Activated naive CD8-positive, alpha-beta T cell treated with anti-CD3 and anti-CD28 coated beads for 36 hours (primary cell): Measurements from ENCODE around the gene ACTBL2. TPM values are rescaled to one million over a fixed set of nuclear protein-coding genes. Genes with fewer than 3 reads are reported as not detected.
"Not testable (repeated sequence)": the region's sequence is repeated elsewhere in the genome, so short reads cannot be mapped to it uniquely, and the experiment has no call there.

Experiments
- DNase-seq: peaks from one replicate; pipeline ENCODE4 v3.0.0; 2021
- H3K27ac Mint-ChIP-seq: one replicate; pipeline ENCODE4 v1.8.0; 2022; ENCODE audit warnings: mild to moderate bottlenecking, moderate library complexity, mixed read lengths
- H3K27me3 Mint-ChIP-seq: one replicate; pipeline ENCODE4 v1.8.0; 2022; ENCODE audit warnings: mild to moderate bottlenecking, mixed read lengths
- H3K36me3 Mint-ChIP-seq: one replicate; pipeline ENCODE4 v1.8.0; 2021; ENCODE audit warnings: mild to moderate bottlenecking, mixed read lengths
- H3K4me1 Mint-ChIP-seq: one replicate; pipeline ENCODE4 v1.8.0; 2021; ENCODE audit warnings: mixed read lengths
- H3K4me3 Mint-ChIP-seq: one replicate; pipeline ENCODE4 v1.8.0; 2022; ENCODE audit warnings: mild to moderate bottlenecking, moderate library complexity, mixed read lengths
- H3K9me3 Mint-ChIP-seq: one replicate; pipeline ENCODE4 v1.8.0; 2022; ENCODE audit warnings: mixed read lengths
- total RNA-seq, 2 experiments: library from RNA; stranded (reverse); gene quantifications; one replicate each; pipeline ENCODE4 v1.2.3, GENCODE V29; 2021

Gene ACTBL2
- total RNA-seq, 2 experiments from 2014 or later: not detected

- DNase-seq: no peak
- no peak overlapping the region for H3K4me3 Mint-ChIP-seq
- H3K36me3 Mint-ChIP-seq: no peaks in the 10 kb centered on the region
- peaks cover 1% of the 10 kb centered on the region for H3K9me3 Mint-ChIP-seq
- H3K27me3 Mint-ChIP-seq: peaks cover 6% of the 10 kb centered on the region
- no peaks in the 10 kb centered on the region for H3K4me1 Mint-ChIP-seq
- H3K27ac Mint-ChIP-seq: no peak overlapping the region
Measured at GRCh38 chr5:57468481-57469163, 14.0 kb downstream of the ACTBL2 start.

- Mint-ChIP-seq H3K27ac (no peak overlapping the region), H3K36me3 (no peaks in the 10 kb centered on the region), H3K4me3 (no peak overlapping the region), H3K4me1 (no peaks in the 10 kb centered on the region), H3K27me3 (peaks cover 6% of the 10 kb centered on the region), H3K9me3 (peaks cover 1% of the 10 kb centered on the region)
- DNase-seq: no peak
Measured at GRCh38 chr5:57466544-57466943, 16.1 kb downstream of the ACTBL2 start.

- H3K9me3 Mint-ChIP-seq, H3K36me3 Mint-ChIP-seq, H3K27me3 Mint-ChIP-seq, H3K4me3 Mint-ChIP-seq, DNase-seq, H3K27ac Mint-ChIP-seq, H3K4me1 Mint-ChIP-seq: not testable (repeated sequence)
Measured at GRCh38 chr5:57460056-57460455, 22.6 kb downstream of the ACTBL2 start.

- no peaks in the 10 kb centered on the region for H3K4me1 Mint-ChIP-seq
- H3K9me3 Mint-ChIP-seq: no peaks in the 10 kb centered on the region
- H3K36me3 Mint-ChIP-seq: no peaks in the 10 kb centered on the region
- H3K27me3 Mint-ChIP-seq: no peaks in the 10 kb centered on the region
- H3K4me3 Mint-ChIP-seq: no peak overlapping the region
- DNase-seq: no peak
- no peak overlapping the region for H3K27ac Mint-ChIP-seq
Measured at GRCh38 chr5:57458443-57458842, 24.2 kb downstream of the ACTBL2 start.

GRCh38 chr5:57456531-57457135, 26.0 kb downstream of the ACTBL2 start:
- Mint-ChIP-seq H3K27me3 (no peaks in the 10 kb centered on the region), H3K4me3 (no peak overlapping the region), H3K4me1 (peaks cover 3% of the 10 kb centered on the region), H3K27ac (no peak overlapping the region), H3K36me3 (no peaks in the 10 kb centered on the region), H3K9me3 (no peaks in the 10 kb centered on the region)
- DNase-seq: no peak

GRCh38 chr5:57455511-57456455, 26.8 kb downstream of the ACTBL2 start:
- Mint-ChIP-seq H3K4me3 (no peak overlapping the region), H3K9me3 (no peaks in the 10 kb centered on the region)

GRCh38 chr5:57454896-57455295, 27.7 kb downstream of the ACTBL2 start:
- Mint-ChIP-seq H3K4me1 (peaks cover 7% of the 10 kb centered on the region), H3K36me3 (no peaks in the 10 kb centered on the region), H3K27me3 (no peaks in the 10 kb centered on the region), H3K4me3 (no peak overlapping the region), H3K27ac (no peak overlapping the region), H3K9me3 (no peaks in the 10 kb centered on the region)
- DNase-seq: no peak

More at GRCh38 chr5:57455511-57456455, 26.8 kb downstream of the ACTBL2 start:
- Mint-ChIP-seq H3K36me3 (no peaks in the 10 kb centered on the region), H3K27ac (no peak overlapping the region), H3K27me3 (no peaks in the 10 kb centered on the region), H3K4me1 (peaks cover 7% of the 10 kb centered on the region)
- no peak for DNase-seq

- Mint-ChIP-seq H3K27me3 (no peaks in the 10 kb centered on the region), H3K27ac (no peak overlapping the region), H3K4me1 (peaks cover 7% of the 10 kb centered on the region), H3K4me3 (no peak overlapping the region), H3K9me3 (no peaks in the 10 kb centered on the region), H3K36me3 (no peaks in the 10 kb centered on the region)
- DNase-seq: no peak
Measured at GRCh38 chr5:57453728-57454127, 28.9 kb downstream of the ACTBL2 start.

GRCh38 chr5:57452885-57453284, 29.7 kb downstream of the ACTBL2 start:
- H3K4me1 Mint-ChIP-seq: peaks cover 7% of the 10 kb centered on the region
- no peak for DNase-seq
- no peak overlapping the region for H3K4me3 Mint-ChIP-seq
- H3K27me3 Mint-ChIP-seq: no peaks in the 10 kb centered on the region
- no peaks in the 10 kb centered on the region for H3K9me3 Mint-ChIP-seq
- no peaks in the 10 kb centered on the region for H3K36me3 Mint-ChIP-seq
- H3K27ac Mint-ChIP-seq: no peak overlapping the region

- no peak overlapping the region for H3K4me3 Mint-ChIP-seq
- H3K27ac Mint-ChIP-seq: no peak overlapping the region
- no peaks in the 10 kb centered on the region for H3K36me3 Mint-ChIP-seq
- H3K27me3 Mint-ChIP-seq: no peaks in the 10 kb centered on the region
- peaks cover 7% of the 10 kb centered on the region for H3K4me1 Mint-ChIP-seq
- no peak for DNase-seq
- no peaks in the 10 kb centered on the region for H3K9me3 Mint-ChIP-seq
Measured at GRCh38 chr5:57450991-57451876, 31.4 kb downstream of the ACTBL2 start.

- H3K27ac Mint-ChIP-seq: no peak overlapping the region
- no peaks in the 10 kb centered on the region for H3K36me3 Mint-ChIP-seq
- H3K9me3 Mint-ChIP-seq: no peaks in the 10 kb centered on the region
- no peak overlapping the region for H3K4me3 Mint-ChIP-seq
- DNase-seq: no peak
- peaks cover 7% of the 10 kb centered on the region for H3K4me1 Mint-ChIP-seq
- peaks cover 4% of the 10 kb centered on the region for H3K27me3 Mint-ChIP-seq
Measured at GRCh38 chr5:57448751-57449150, 33.9 kb downstream of the ACTBL2 start.

- H3K36me3 Mint-ChIP-seq: no peaks in the 10 kb centered on the region
- no peaks in the 10 kb centered on the region for H3K9me3 Mint-ChIP-seq
- no peak for DNase-seq
- H3K4me1 Mint-ChIP-seq: peaks cover 7% of the 10 kb centered on the region
- H3K4me3 Mint-ChIP-seq: no peak overlapping the region
- H3K27ac Mint-ChIP-seq: no peak overlapping the region
- peaks cover 7% of the 10 kb centered on the region for H3K27me3 Mint-ChIP-seq
Measured at GRCh38 chr5:57448287-57448686, 34.3 kb downstream of the ACTBL2 start.

- Mint-ChIP-seq H3K36me3 (no peaks in the 10 kb centered on the region), H3K27ac (no peak overlapping the region), H3K9me3 (no peaks in the 10 kb centered on the region), H3K27me3 (peaks cover 7% of the 10 kb centered on the region), H3K4me3 (no peak overlapping the region), H3K4me1 (peaks cover 7% of the 10 kb centered on the region)
- DNase-seq: no peak
Measured at GRCh38 chr5:57447658-57448057, 35.0 kb downstream of the ACTBL2 start.

- H3K36me3 Mint-ChIP-seq: no peaks in the 10 kb centered on the region
- H3K9me3 Mint-ChIP-seq: no peaks in the 10 kb centered on the region
- no peak overlapping the region for H3K27ac Mint-ChIP-seq
- DNase-seq: no peak
- H3K27me3 Mint-ChIP-seq: peaks cover 7% of the 10 kb centered on the region
- H3K4me1 Mint-ChIP-seq: peaks cover 7% of the 10 kb centered on the region
- no peak overlapping the region for H3K4me3 Mint-ChIP-seq
Measured at GRCh38 chr5:57446966-57447365, 35.6 kb downstream of the ACTBL2 start.

- Mint-ChIP-seq H3K4me3 (no peak overlapping the region), H3K9me3 (no peaks in the 10 kb centered on the region), H3K27ac (no peak overlapping the region), H3K27me3 (peaks cover 7% of the 10 kb centered on the region), H3K4me1 (no peaks in the 10 kb centered on the region), H3K36me3 (no peaks in the 10 kb centered on the region)
- DNase-seq: no peak
Measured at GRCh38 chr5:57445705-57446037, 36.9 kb downstream of the ACTBL2 start.
